Hepatocyte (in vitro differentiated cells): ENCODE measurements around the gene EEFSEC. TPM values are rescaled to one million over a fixed set of nuclear protein-coding genes. Genes with fewer than 3 reads are reported as not detected.

Experiments used
- DNase-seq: peaks from one replicate; pipeline ENCODE4 v3.0.0-alpha.2; 2016; ENCODE audit warnings: low spot score
- H2AFZ ChIP-seq: fragments of 200-600 bp; sonication (generic); 2 replicates; pipeline ENCODE4 v1.6.0; 2016; ENCODE audit warnings: antibody characterized with exemption, mild to moderate bottlenecking
- H3K27ac ChIP-seq: fragments of 200-600 bp; sonication (generic); 2 replicates; pipeline ENCODE4 v1.5.1; 2016; ENCODE audit warnings: mild to moderate bottlenecking
- H3K27me3 ChIP-seq: fragments of 200-600 bp; sonication (generic); 2 replicates; pipeline ENCODE4 v1.6.1; 2016
- H3K36me3 ChIP-seq: fragments of 200-600 bp; sonication (generic); replicated peaks from 2 replicates; pipeline ENCODE4 v1.5.1; 2016; ENCODE audit warnings: low read depth; ENCODE audit not compliant: insufficient read depth
- H3K4me1 ChIP-seq: fragments of 200-600 bp; sonication (generic); 2 replicates; pipeline ENCODE4 v1.5.1; 2016; ENCODE audit warnings: mild to moderate bottlenecking, moderate library complexity; ENCODE audit not compliant: insufficient read depth
- H3K4me2 ChIP-seq: fragments of 200-600 bp; sonication (generic); 2 replicates; pipeline ENCODE4 v1.6.0; 2016
- H3K4me3 ChIP-seq: fragments of 200-600 bp; sonication (generic); 2 replicates; pipeline ENCODE4 v1.5.1; 2016; ENCODE audit warnings: mild to moderate bottlenecking
- H3K79me2 ChIP-seq: fragments of 200-600 bp; sonication (generic); 2 replicates; pipeline ENCODE4 v1.6.0; 2017; ENCODE audit warnings: mild to moderate bottlenecking
- H3K9me2 ChIP-seq: fragments of 200-600 bp; sonication (generic); replicated peaks from 2 replicates; pipeline ENCODE4 v1.6.0; 2017; ENCODE audit warnings: mild to moderate bottlenecking; ENCODE audit not compliant: insufficient read depth
- H3K9me3 ChIP-seq: fragments of 200-600 bp; sonication (generic); 2 replicates; pipeline ENCODE4 v1.5.1; 2016; ENCODE audit warnings: low read depth, mild to moderate bottlenecking
- H4K20me1 ChIP-seq: fragments of 200-600 bp; sonication (generic); 2 replicates; pipeline ENCODE4 v1.6.0; 2016; ENCODE audit warnings: mild to moderate bottlenecking; ENCODE audit not compliant: insufficient read depth, poor library complexity, severe bottlenecking
- EZH2 ChIP-seq: fragments of 200-600 bp; sonication (generic); IDR thresholded peaks from 2 replicates; pipeline ENCODE4 v1.6.1; 2016; ENCODE audit warnings: antibody characterized with exemption, mild to moderate bottlenecking, borderline replicate concordance
- EZH2phosphoT487 ChIP-seq: fragments of 200-600 bp; sonication (generic); IDR thresholded peaks from one replicate; pipeline ENCODE4 v1.6.1; 2018; ENCODE audit warnings: antibody characterized with exemption, mild to moderate bottlenecking, low read depth, moderate library complexity; ENCODE audit not compliant: unreplicated experiment, severe bottlenecking
- WGBS: methylation state at CpG from one replicate; pipeline ENCODE4 v1.1.6; 2016; ENCODE audit warnings: low lambda C conversion rate; ENCODE audit errors: missing lambda C conversion rate; 5-methylcytosine and 5-hydroxymethylcytosine counted together
- polyA plus RNA-seq: library from polyadenylated mRNA; unstranded; fragments of >200 nt; fragmentation: Nextera tagmentation; extraction: Ambion mirVana; gene quantifications from 2 replicates; pipeline ENCODE4 v1.2.1, GENCODE V29; 2016
- total RNA-seq: library from RNA; depleted of rRNA; stranded (reverse); fragments of >200 nt; gene quantifications from 2 replicates; pipeline ENCODE4 v1.2.3, GENCODE V29; 2014
- TF ChIP-seq, protein P1 (sequence below): fragments of 200-600 bp; sonication (generic); IDR thresholded peaks from 2 replicates; pipeline ENCODE4 v1.5.1; 2016; ENCODE audit warnings: antibody characterized with exemption, mild to moderate bottlenecking; ENCODE audit not compliant: poor library complexity

Gene EEFSEC
- total and polyA plus RNA-seq, 2 experiments from 2014 or later = 9.8 to 17.5 TPM

DNA sequence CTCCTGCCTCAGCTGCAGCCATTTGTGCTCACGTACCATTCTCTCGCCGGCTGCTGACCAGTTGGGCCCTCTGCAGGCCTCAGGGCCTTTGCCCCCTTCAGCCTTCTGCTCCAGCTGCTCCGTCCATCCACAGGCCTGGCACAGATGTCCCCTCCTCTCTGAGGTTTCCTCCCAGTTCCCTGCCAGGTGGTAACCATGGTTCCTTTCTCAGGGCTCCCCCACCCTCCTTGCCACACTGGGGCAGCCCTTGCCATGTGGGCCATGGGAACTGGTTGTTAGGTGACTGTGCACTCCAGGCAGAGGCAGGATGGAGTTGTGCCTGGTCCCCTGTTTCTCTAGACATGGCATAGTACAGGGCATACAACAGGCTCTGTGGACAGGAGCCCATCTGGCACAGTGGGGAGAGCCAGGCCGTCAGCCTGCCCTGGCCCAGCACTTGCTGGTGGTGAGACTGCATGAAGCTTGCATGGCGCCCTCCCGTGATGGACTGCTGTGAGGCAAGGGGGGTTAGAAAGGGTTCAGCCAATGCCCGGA is 164.5 kb downstream of the EEFSEC start:
- no peak overlapping the region for H3K4me2 ChIP-seq
- no peak overlapping the region for H2AFZ ChIP-seq
- no peaks in the 10 kb centered on the region for H3K9me2 ChIP-seq
- H3K27ac ChIP-seq = no peak overlapping the region
- no peak for DNase-seq
- no peaks in the 10 kb centered on the region for H3K36me3 ChIP-seq
- H3K4me3 ChIP-seq = no peak overlapping the region
- H4K20me1 ChIP-seq = no peaks in the 10 kb centered on the region
- no peaks in the 10 kb centered on the region for H3K27me3 ChIP-seq
- H3K9me3 ChIP-seq = no peaks in the 10 kb centered on the region
- WGBS = 92% methylated on average over 8 of the region's 8 CpGs
- no peaks in the 10 kb centered on the region for H3K79me2 ChIP-seq
- H3K4me1 ChIP-seq = peaks cover 10% of the 10 kb centered on the region
- TF ChIP-seq EZH2 (no peak), EZH2phosphoT487 (no peak)
- TF ChIP-seq, protein P1, sequence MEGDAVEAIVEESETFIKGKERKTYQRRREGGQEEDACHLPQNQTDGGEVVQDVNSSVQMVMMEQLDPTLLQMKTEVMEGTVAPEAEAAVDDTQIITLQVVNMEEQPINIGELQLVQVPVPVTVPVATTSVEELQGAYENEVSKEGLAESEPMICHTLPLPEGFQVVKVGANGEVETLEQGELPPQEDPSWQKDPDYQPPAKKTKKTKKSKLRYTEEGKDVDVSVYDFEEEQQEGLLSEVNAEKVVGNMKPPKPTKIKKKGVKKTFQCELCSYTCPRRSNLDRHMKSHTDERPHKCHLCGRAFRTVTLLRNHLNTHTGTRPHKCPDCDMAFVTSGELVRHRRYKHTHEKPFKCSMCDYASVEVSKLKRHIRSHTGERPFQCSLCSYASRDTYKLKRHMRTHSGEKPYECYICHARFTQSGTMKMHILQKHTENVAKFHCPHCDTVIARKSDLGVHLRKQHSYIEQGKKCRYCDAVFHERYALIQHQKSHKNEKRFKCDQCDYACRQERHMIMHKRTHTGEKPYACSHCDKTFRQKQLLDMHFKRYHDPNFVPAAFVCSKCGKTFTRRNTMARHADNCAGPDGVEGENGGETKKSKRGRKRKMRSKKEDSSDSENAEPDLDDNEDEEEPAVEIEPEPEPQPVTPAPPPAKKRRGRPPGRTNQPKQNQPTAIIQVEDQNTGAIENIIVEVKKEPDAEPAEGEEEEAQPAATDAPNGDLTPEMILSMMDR = no peak

DNA sequence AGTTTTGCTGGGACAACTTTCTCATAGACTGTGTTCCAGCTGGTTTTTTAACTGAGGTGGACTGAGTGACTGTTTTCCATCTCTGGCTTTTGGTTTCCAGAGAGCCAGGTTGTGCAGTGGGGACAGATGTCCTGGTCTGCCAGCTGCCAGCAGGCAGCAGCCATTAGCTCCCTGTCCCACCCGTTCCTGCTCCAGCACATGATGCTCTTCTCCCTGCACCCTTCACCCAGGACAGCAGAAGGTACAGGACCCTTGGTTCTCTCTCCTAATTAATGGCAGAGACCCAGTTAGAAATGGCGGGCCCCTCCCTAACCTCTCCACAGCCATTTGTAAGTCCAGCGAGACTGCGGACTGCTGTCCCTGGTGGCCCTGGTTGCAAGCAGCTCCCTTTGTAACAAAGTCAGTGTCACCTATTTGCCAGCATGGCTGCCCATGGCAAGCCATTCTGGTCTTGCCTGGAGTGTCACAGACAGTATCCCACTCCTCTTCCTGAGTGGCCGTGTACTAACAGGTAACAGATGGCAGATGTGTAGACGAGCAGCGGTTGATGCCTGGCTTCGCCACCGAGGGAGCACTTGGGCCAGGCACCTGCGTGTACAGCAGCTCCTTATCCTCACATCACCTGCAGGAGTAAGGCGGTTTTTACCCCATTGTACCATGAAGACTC is 165.1 kb downstream of the EEFSEC start:
- Histone ChIP-seq H3K4me2 (no peak overlapping the region), H3K4me3 (no peak overlapping the region), H3K4me1 (peaks cover 15% of the 10 kb centered on the region), H2AFZ (no peak overlapping the region), H4K20me1 (no peaks in the 10 kb centered on the region), H3K27me3 (no peaks in the 10 kb centered on the region), H3K36me3 (no peaks in the 10 kb centered on the region), H3K79me2 (no peaks in the 10 kb centered on the region), H3K9me3 (no peaks in the 10 kb centered on the region), H3K9me2 (no peaks in the 10 kb centered on the region), H3K27ac (no peak overlapping the region)
- TF ChIP-seq EZH2 = no peak
- TF ChIP-seq, protein P1 = no peak
- TF ChIP-seq EZH2phosphoT487 = no peak
- no peak for DNase-seq
- WGBS = 96% methylated on average over 10 of the region's 11 CpGs

DNA sequence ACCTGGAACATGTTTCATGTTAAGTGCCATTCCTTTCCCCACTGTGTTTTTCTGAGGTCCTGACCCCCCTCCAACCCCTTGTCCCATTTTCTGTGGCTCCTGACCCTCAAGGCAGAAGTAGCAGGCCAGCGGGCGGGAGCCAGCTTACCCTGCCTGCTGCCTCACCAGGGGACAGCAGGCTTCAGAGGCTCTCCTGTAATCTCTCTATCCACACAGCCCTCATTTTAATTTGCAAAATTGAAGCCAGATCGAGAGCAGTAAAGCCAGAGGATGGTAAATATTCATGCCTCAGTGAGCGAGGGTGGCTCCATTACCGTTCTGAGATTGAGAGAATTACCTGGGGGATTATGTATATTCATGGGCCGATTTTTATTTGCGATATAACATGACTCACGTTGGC is 165.8 kb downstream of the EEFSEC start:
- H4K20me1 ChIP-seq = no peaks in the 10 kb centered on the region
- no peaks in the 10 kb centered on the region for H3K9me3 ChIP-seq
- no peaks in the 10 kb centered on the region for H3K27me3 ChIP-seq
- H2AFZ ChIP-seq = no peak overlapping the region
- WGBS = 92% methylated on average over 8 of the region's 8 CpGs
- no peak for DNase-seq
- H3K36me3 ChIP-seq = no peaks in the 10 kb centered on the region
- H3K79me2 ChIP-seq = no peaks in the 10 kb centered on the region
- H3K9me2 ChIP-seq = no peaks in the 10 kb centered on the region
- H3K4me1 ChIP-seq = peaks cover 21% of the 10 kb centered on the region
- no peak overlapping the region for H3K4me3 ChIP-seq
- H3K4me2 ChIP-seq = no peak overlapping the region
- TF ChIP-seq, protein P1 = no peak
- no peak for TF ChIP-seq EZH2
- TF ChIP-seq EZH2phosphoT487 = no peak
- no peak overlapping the region for H3K27ac ChIP-seq

DNA sequence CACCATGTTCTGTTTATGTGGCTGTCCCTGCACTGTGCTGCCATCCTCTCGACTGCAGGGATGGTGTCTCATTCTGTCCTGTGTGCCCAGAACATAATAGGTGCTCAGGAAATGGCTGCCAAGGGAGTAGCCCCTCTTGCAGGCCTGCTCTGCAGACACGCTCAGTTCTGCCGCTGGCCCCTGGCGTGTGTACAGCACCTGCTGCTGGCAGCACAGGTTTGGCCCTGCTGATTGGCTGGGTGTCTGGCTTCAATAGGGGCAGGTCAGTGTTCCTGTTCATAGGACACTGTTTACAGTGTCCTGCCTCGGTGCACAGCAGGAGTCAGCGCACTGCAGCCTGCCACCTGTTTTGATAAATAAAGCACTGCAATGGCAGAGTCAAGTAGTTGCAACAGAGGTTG is 166.5 kb downstream of the EEFSEC start:
- H3K27ac ChIP-seq = no peak overlapping the region
- H3K9me3 ChIP-seq = no peaks in the 10 kb centered on the region
- no peaks in the 10 kb centered on the region for H3K9me2 ChIP-seq
- no peaks in the 10 kb centered on the region for H4K20me1 ChIP-seq
- H3K79me2 ChIP-seq = no peaks in the 10 kb centered on the region
- H2AFZ ChIP-seq = no peak overlapping the region
- DNase-seq = no peak
- peaks cover 23% of the 10 kb centered on the region for H3K4me1 ChIP-seq
- TF ChIP-seq EZH2phosphoT487 (no peak), EZH2 (no peak)
- TF ChIP-seq, protein P1 = no peak
- 88% methylated on average over 6 of the region's 6 CpGs for WGBS
- no peaks in the 10 kb centered on the region for H3K27me3 ChIP-seq
- H3K36me3 ChIP-seq = no peaks in the 10 kb centered on the region
- no peak overlapping the region for H3K4me3 ChIP-seq
- H3K4me2 ChIP-seq = no peak overlapping the region
